HepG2 (cell line): ENCODE results near the gene PARD3. TPM values are rescaled to one million over a fixed set of nuclear protein-coding genes. Genes with fewer than 3 reads are reported as not detected.

Experiments
- CBFB ChIP-seq: sonication (generic); formaldehyde crosslinking; IDR thresholded peaks from 2 replicates; pipeline ENCODE4 v1.4.0; 2020; ENCODE audit warnings: missing genetic modification reagents
- HHEX ChIP-seq: IDR thresholded peaks from 2 replicates; pipeline ENCODE4 v1.6.1; 2016; ENCODE audit warnings: control low read depth
- IKZF4 ChIP-seq: sonication (generic); formaldehyde crosslinking; IDR thresholded peaks from 2 replicates; pipeline ENCODE4 v1.5.1; 2020; ENCODE audit warnings: borderline replicate concordance, mild to moderate bottlenecking, low read depth, missing genetic modification reagents; ENCODE audit errors: not compliant biosample characterization
- JARID2 ChIP-seq: sonication (generic); formaldehyde crosslinking; IDR thresholded peaks from 2 replicates; pipeline ENCODE4 v1.8.1; 2023; ENCODE audit warnings: missing genetic modification reagents, inconsistent platforms; ENCODE audit not compliant: insufficient replicate concordance
- MAFF ChIP-seq: IDR thresholded peaks from 2 replicates; pipeline ENCODE4 v1.6.1; 2011; ENCODE audit warnings: low read depth, low read length, improper control_type of control experiment
- PTBP1 ChIP-seq: fragments of 200-400 bp; formaldehyde crosslinking; IDR thresholded peaks from 2 replicates; pipeline ENCODE4 v1.6.1; 2018; ENCODE audit warnings: low read length, low read depth; ENCODE audit not compliant: poor library complexity, severe bottlenecking
- SYNCRIP ChIP-seq: fragments of 200-400 bp; formaldehyde crosslinking; IDR thresholded peaks from 2 replicates; pipeline ENCODE4 v1.6.1; 2018; ENCODE audit warnings: mild to moderate bottlenecking, low read depth, low read length; ENCODE audit not compliant: insufficient read depth
- TSC22D2 ChIP-seq: sonication (generic); formaldehyde crosslinking; IDR thresholded peaks from 2 replicates; pipeline ENCODE4 v1.5.1; 2020; ENCODE audit warnings: missing genetic modification reagents, mild to moderate bottlenecking, borderline replicate concordance
- ZBTB4 ChIP-seq: sonication (generic); formaldehyde crosslinking; IDR thresholded peaks from 2 replicates; pipeline ENCODE4 v1.4.0; 2020; ENCODE audit warnings: missing genetic modification reagents, mild to moderate bottlenecking, borderline replicate concordance
- ZNF121 ChIP-seq: sonication (generic); formaldehyde crosslinking; IDR thresholded peaks from 2 replicates; pipeline ENCODE4 v1.5.0; 2020; ENCODE audit warnings: mild to moderate bottlenecking, missing genetic modification reagents
- polyA plus RNA-seq, 8 experiments: library from polyadenylated mRNA; depleted of rRNA in 3 of 8; stranded (reverse) in 7 of 8; unstranded in 1 of 8; fragments of >200 nt; fragmentation: Illumina TruSeq in 4 of 8; extraction: Trizol in 4 of 8; gene quantifications; 2 replicates each; pipeline versions ENCODE4 v1.2.1 to v1.2.3, GENCODE V29; 2011 to 2016; ENCODE audit warnings: low read depth in 4 of 8, missing spikeins in 1 of 8, mixed read lengths in 1 of 8; ENCODE audit not compliant: insufficient read depth in 1 of 8
- total RNA-seq, 5 experiments: library from RNA; depleted of rRNA; stranded (reverse); fragments of >200 nt; fragmentation: Illumina TruSeq; extraction: Trizol; gene quantifications; 2 replicates each; pipeline ENCODE4 v1.2.3, GENCODE V29; 2016; ENCODE audit warnings: low read depth in 1 of 5
- TF ChIP-seq, protein P1 (sequence below): sonication (generic); formaldehyde crosslinking; IDR thresholded peaks from 2 replicates; pipeline ENCODE4 v1.5.1; 2020; ENCODE audit warnings: mild to moderate bottlenecking, missing genetic modification reagents, borderline replicate concordance
- TF ChIP-seq, protein P2 (sequence below): IDR thresholded peaks from 2 replicates; pipeline ENCODE4 v1.6.1; 2016; ENCODE audit warnings: low read depth, missing genetic modification reagents, missing compliant biosample characterization
- TF ChIP-seq, protein P3 (sequence below): sonication (generic); formaldehyde crosslinking; IDR thresholded peaks from 2 replicates; pipeline ENCODE4 v1.8.0; 2022; ENCODE audit warnings: mild to moderate bottlenecking, missing genetic modification reagents; ENCODE audit not compliant: insufficient replicate concordance

PARD3 gene
- total and polyA plus RNA-seq, 2 of the 13 experiments (the other 11 are each of a cell fraction or from before 2014, with no cell fraction given) = 40.9 to 60.0 TPM

GRCh38 chr10:34713875-34714274, 101.2 kb downstream of the PARD3 start (continued):
- TF ChIP-seq, protein P1, sequence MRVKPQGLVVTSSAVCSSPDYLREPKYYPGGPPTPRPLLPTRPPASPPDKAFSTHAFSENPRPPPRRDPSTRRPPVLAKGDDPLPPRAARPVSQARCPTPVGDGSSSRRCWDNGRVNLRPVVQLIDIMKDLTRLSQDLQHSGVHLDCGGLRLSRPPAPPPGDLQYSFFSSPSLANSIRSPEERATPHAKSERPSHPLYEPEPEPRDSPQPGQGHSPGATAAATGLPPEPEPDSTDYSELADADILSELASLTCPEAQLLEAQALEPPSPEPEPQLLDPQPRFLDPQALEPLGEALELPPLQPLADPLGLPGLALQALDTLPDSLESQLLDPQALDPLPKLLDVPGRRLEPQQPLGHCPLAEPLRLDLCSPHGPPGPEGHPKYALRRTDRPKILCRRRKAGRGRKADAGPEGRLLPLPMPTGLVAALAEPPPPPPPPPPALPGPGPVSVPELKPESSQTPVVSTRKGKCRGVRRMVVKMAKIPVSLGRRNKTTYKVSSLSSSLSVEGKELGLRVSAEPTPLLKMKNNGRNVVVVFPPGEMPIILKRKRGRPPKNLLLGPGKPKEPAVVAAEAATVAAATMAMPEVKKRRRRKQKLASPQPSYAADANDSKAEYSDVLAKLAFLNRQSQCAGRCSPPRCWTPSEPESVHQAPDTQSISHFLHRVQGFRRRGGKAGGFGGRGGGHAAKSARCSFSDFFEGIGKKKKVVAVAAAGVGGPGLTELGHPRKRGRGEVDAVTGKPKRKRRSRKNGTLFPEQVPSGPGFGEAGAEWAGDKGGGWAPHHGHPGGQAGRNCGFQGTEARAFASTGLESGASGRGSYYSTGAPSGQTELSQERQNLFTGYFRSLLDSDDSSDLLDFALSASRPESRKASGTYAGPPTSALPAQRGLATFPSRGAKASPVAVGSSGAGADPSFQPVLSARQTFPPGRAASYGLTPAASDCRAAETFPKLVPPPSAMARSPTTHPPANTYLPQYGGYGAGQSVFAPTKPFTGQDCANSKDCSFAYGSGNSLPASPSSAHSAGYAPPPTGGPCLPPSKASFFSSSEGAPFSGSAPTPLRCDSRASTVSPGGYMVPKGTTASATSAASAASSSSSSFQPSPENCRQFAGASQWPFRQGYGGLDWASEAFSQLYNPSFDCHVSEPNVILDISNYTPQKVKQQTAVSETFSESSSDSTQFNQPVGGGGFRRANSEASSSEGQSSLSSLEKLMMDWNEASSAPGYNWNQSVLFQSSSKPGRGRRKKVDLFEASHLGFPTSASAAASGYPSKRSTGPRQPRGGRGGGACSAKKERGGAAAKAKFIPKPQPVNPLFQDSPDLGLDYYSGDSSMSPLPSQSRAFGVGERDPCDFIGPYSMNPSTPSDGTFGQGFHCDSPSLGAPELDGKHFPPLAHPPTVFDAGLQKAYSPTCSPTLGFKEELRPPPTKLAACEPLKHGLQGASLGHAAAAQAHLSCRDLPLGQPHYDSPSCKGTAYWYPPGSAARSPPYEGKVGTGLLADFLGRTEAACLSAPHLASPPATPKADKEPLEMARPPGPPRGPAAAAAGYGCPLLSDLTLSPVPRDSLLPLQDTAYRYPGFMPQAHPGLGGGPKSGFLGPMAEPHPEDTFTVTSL (CRISPR knock-in tag) = peak; percentile 83
- TF ChIP-seq IKZF4 (no peak), PTBP1 (no peak), SYNCRIP (no peak), HHEX (CRISPR knock-in tag) (no peak), ZNF121 (no peak), ZBTB4 (CRISPR knock-in tag) (no peak), TSC22D2 (CRISPR knock-in tag) (no peak), JARID2 (CRISPR knock-in tag) (no peak), CBFB (CRISPR knock-in tag) (no peak), MAFF (no peak)
- TF ChIP-seq, protein P2, sequence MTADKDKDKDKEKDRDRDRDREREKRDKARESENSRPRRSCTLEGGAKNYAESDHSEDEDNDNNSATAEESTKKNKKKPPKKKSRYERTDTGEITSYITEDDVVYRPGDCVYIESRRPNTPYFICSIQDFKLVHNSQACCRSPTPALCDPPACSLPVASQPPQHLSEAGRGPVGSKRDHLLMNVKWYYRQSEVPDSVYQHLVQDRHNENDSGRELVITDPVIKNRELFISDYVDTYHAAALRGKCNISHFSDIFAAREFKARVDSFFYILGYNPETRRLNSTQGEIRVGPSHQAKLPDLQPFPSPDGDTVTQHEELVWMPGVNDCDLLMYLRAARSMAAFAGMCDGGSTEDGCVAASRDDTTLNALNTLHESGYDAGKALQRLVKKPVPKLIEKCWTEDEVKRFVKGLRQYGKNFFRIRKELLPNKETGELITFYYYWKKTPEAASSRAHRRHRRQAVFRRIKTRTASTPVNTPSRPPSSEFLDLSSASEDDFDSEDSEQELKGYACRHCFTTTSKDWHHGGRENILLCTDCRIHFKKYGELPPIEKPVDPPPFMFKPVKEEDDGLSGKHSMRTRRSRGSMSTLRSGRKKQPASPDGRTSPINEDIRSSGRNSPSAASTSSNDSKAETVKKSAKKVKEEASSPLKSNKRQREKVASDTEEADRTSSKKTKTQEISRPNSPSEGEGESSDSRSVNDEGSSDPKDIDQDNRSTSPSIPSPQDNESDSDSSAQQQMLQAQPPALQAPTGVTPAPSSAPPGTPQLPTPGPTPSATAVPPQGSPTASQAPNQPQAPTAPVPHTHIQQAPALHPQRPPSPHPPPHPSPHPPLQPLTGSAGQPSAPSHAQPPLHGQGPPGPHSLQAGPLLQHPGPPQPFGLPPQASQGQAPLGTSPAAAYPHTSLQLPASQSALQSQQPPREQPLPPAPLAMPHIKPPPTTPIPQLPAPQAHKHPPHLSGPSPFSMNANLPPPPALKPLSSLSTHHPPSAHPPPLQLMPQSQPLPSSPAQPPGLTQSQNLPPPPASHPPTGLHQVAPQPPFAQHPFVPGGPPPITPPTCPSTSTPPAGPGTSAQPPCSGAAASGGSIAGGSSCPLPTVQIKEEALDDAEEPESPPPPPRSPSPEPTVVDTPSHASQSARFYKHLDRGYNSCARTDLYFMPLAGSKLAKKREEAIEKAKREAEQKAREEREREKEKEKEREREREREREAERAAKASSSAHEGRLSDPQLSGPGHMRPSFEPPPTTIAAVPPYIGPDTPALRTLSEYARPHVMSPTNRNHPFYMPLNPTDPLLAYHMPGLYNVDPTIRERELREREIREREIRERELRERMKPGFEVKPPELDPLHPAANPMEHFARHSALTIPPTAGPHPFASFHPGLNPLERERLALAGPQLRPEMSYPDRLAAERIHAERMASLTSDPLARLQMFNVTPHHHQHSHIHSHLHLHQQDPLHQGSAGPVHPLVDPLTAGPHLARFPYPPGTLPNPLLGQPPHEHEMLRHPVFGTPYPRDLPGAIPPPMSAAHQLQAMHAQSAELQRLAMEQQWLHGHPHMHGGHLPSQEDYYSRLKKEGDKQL = no peak
- TF ChIP-seq, protein P3, sequence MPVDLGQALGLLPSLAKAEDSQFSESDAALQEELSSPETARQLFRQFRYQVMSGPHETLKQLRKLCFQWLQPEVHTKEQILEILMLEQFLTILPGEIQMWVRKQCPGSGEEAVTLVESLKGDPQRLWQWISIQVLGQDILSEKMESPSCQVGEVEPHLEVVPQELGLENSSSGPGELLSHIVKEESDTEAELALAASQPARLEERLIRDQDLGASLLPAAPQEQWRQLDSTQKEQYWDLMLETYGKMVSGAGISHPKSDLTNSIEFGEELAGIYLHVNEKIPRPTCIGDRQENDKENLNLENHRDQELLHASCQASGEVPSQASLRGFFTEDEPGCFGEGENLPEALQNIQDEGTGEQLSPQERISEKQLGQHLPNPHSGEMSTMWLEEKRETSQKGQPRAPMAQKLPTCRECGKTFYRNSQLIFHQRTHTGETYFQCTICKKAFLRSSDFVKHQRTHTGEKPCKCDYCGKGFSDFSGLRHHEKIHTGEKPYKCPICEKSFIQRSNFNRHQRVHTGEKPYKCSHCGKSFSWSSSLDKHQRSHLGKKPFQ (CRISPR knock-in tag) = no peak
